A673 (cell line): ENCODE results near the gene KCMF1. TPM values are rescaled to one million over a fixed set of nuclear protein-coding genes. Genes with fewer than 3 reads are reported as not detected.

Experiments used
- BruUV-seq: library from RNA; stranded (reverse); fragments of 400-500 nt; replicated peaks from 2 replicates; lab custom pipeline; 2021; lab: Mats Ljungman, UMichigan
- CTCF ChIA-PET: fragments of 300-600 bp; sonication (Branson Sonifier 250); formaldehyde crosslinking; loops from one replicate; lab custom pipeline; 2022; ENCODE audit warnings: antibody characterized with exemption; lab: Charles Lee
- POLR2A ChIA-PET: fragments of 300-600 bp; sonication (Branson Sonifier 250); formaldehyde crosslinking; loops from one replicate; lab custom pipeline; 2022; ENCODE audit warnings: antibody characterized with exemption; ENCODE audit not compliant: low non-redundant PET; lab: Charles Lee
- DNase-seq: peaks from one replicate; pipeline ENCODE4 v3.0.0-alpha.2; 2015; ENCODE audit warnings: low spot score
- H3K27ac ChIP-seq: fragments of 200-600 bp; sonication (generic); 2 replicates; pipeline ENCODE4 v1.5.1; 2016; ENCODE audit warnings: mixed run types, low read depth, mild to moderate bottlenecking, mixed read lengths, antibody characterized with exemption, low read length; ENCODE audit not compliant: poor library complexity, severe bottlenecking
- H3K27me3 ChIP-seq: fragments of 200-600 bp; sonication (generic); replicated peaks from 2 replicates; pipeline ENCODE4 v1.6.1; 2017; ENCODE audit warnings: mixed run types, low read depth, mild to moderate bottlenecking, mixed read lengths, antibody characterized with exemption, low read length; ENCODE audit not compliant: insufficient read depth, poor library complexity
- H3K36me3 ChIP-seq: fragments of 200-600 bp; sonication (generic); 2 replicates; pipeline ENCODE4 v1.6.1; 2016; ENCODE audit warnings: mixed run types, mild to moderate bottlenecking, mixed read lengths, antibody characterized with exemption, low read length; ENCODE audit not compliant: insufficient read depth, poor library complexity, severe bottlenecking
- H3K4me1 ChIP-seq: fragments of 200-600 bp; sonication (generic); 2 replicates; pipeline ENCODE4 v1.6.1; 2017; ENCODE audit warnings: mixed run types, mild to moderate bottlenecking, mixed read lengths, antibody characterized with exemption, low read length; ENCODE audit not compliant: insufficient read depth, poor library complexity, severe bottlenecking
- H3K4me3 ChIP-seq: fragments of 200-600 bp; sonication (generic); 2 replicates; pipeline ENCODE4 v1.5.1; 2016; ENCODE audit warnings: low read depth, mixed run types, mild to moderate bottlenecking, mixed read lengths, low read length; ENCODE audit not compliant: poor library complexity, severe bottlenecking
- H3K9me3 ChIP-seq: fragments of 200-600 bp; sonication (generic); 2 replicates; pipeline ENCODE4 v1.6.1; 2016; ENCODE audit warnings: mixed run types, low read depth, mild to moderate bottlenecking, mixed read lengths, antibody characterized with exemption, low read length; ENCODE audit not compliant: poor library complexity, severe bottlenecking
- CTCF ChIP-seq: fragments of 300-800, 200-600 bp; sonication (generic); conservative IDR thresholded peaks from 2 replicates; pipeline ENCODE4 v1.5.1; 2017; ENCODE audit warnings: low read depth, mild to moderate bottlenecking, antibody characterized with exemption, low read length, moderate library complexity, mixed read lengths
- EZH2 ChIP-seq: fragments of 200-600 bp; sonication (generic); IDR thresholded peaks from 2 replicates; pipeline ENCODE4 v1.6.1; 2017; ENCODE audit warnings: borderline replicate concordance, low read depth, mild to moderate bottlenecking, mixed read lengths, antibody characterized with exemption, low read length; ENCODE audit not compliant: poor library complexity, severe bottlenecking
- intact Hi-C: fragments of 100-400 bp; cut with micrococcal nuclease; formaldehyde crosslinking; loops from one replicate; pipeline ENCODE4 v1.10.0; 2022; ENCODE audit not compliant: unreplicated experiment
- total RNA-seq: library from RNA; stranded (reverse); gene quantifications from 2 replicates; pipeline ENCODE4 v1.2.3, GENCODE V29; 2021

The KCMF1 gene
- total RNA-seq, 1 experiment from 2014 or later, result 110 TPM

GRCh38 chr2:84963692-84964405 is 7.1 kb upstream of the KCMF1 start:
- Histone ChIP-seq H3K4me1 (no peaks in the 10 kb centered on the region), H3K36me3 (peaks cover 27% of the 10 kb centered on the region), H3K27me3 (no peaks in the 10 kb centered on the region), H3K9me3 (no peaks in the 10 kb centered on the region), H3K27ac (no peak overlapping the region), H3K4me3 (no peak overlapping the region)
- no peak for TF ChIP-seq CTCF
- TF ChIP-seq EZH2, result no peak
- no peak for DNase-seq
- CTCF ChIA-PET, result no interaction called here
- POLR2A ChIA-PET, result no interaction called here
- intact Hi-C loops, result no loop called here
- no TSS peak for BruUV-seq

- intact Hi-C loops, result no loop called here
- TF ChIP-seq EZH2, result no peak
- TF ChIP-seq CTCF, result no peak
- ChIA-PET POLR2A (no interaction called here), CTCF (no interaction called here)
- no peak overlapping the region for H3K4me3 ChIP-seq
- no peaks in the 10 kb centered on the region for H3K9me3 ChIP-seq
- no TSS peak for BruUV-seq
- H3K27ac ChIP-seq, result no peak overlapping the region
- no peak for DNase-seq
- H3K36me3 ChIP-seq, result peaks cover 27% of the 10 kb centered on the region
- H3K27me3 ChIP-seq, result no peaks in the 10 kb centered on the region
- no peaks in the 10 kb centered on the region for H3K4me1 ChIP-seq
Observed at GRCh38 chr2:84964406-84965191, 6.4 kb upstream of the KCMF1 start.

- H3K27me3 ChIP-seq, result no peaks in the 10 kb centered on the region
- intact Hi-C loops, result no loop called here
- H3K4me1 ChIP-seq, result no peaks in the 10 kb centered on the region
- H3K4me3 ChIP-seq, result no peak overlapping the region
- H3K27ac ChIP-seq, result no peak overlapping the region
- H3K36me3 ChIP-seq, result peaks cover 27% of the 10 kb centered on the region
- no TSS peak for BruUV-seq
- ChIA-PET POLR2A (no interaction called here), CTCF (no interaction called here)
- no peaks in the 10 kb centered on the region for H3K9me3 ChIP-seq
- no peak for DNase-seq
- no peak for TF ChIP-seq CTCF
- TF ChIP-seq EZH2, result no peak
Observed at GRCh38 chr2:84965192-84965516, 5.8 kb upstream of the KCMF1 start.
